Kidney glomerular epithelial cell (primary cell): ENCODE measurements around the gene HPSE.
"Not testable (repeated sequence)": the region's sequence is repeated elsewhere in the genome, so short reads cannot be mapped to it uniquely, and the experiment has no call there.

Experiments used
- DNase-seq: peaks from one replicate; lab custom pipeline; 2025; lab: John Stamatoyannopoulos, UW

Gene HPSE

GRCh38 chr4:83283181-83283580 is 51.5 kb downstream of the HPSE start:
- no peak for DNase-seq

DNA sequence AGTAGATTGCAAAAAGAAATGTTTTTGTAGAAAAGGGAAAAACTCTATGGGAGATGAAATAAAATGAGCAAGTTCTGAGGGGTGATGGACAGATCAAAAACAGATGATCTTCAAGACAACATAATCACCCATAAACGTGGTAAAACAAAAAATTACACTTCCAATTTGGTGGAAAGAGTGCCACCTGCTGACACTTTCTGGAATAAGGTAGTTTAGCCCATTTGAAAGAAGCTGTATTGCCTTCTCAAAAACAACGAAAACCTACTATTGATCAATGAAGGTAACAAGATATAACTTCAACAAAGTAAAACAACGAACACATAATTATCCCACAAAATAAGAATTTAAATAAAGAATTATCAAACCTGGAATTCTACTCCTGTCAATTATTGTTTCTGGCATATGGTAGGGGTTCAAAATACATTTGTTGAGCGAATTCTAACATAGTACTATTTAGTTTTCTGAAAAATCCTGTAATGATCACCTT is 52.6 kb downstream of the HPSE start:
- DNase-seq = peak; percentile 65

DNA sequence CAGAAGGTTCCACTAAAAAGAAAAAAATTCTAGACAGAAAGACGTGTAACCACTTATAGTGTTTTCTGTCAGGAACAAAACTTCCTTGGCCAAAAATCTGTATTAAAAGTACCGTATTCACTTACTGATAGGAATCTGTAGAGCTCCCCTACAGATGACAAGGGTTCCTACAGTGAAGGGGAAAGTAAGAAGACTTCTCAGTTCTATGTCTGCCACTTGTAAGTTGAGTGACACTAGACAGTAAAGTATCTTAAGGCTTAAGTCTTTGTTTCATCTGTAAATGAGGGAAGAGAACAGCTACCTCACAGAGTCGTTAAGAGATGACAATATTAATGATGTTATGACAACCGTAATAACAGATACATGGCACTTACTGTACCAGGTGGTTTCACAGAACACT is 53.3 kb downstream of the HPSE start:
- no peak for DNase-seq

GRCh38 chr4:83276299-83277040 is 58.2 kb downstream of the HPSE start:
- DNase-seq = no peak

GRCh38 chr4:83273926-83274325 is 60.7 kb downstream of the HPSE start:
- not testable (repeated sequence) for DNase-seq

DNA sequence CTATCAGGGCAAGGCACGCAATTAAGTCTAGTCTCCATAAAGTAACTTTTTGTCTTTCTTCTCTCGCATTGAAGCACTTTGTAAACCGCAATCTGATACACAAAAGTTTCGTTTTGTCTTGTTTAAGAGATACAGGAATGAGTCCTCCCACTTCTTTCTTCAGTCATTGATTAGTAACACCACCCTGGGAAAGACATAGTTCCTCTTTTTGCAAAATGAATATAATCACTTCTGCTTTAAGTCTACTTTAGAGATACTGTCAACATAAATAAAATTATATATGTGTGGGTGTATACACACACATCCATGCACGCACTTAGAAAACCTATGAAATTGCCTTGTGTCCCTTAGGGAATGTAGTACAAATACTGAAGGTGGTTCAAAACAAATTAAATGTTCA is 61.7 kb downstream of the HPSE start:
- no peak for DNase-seq

GRCh38 chr4:83269256-83269655 is 65.4 kb downstream of the HPSE start:
- no peak for DNase-seq

DNA sequence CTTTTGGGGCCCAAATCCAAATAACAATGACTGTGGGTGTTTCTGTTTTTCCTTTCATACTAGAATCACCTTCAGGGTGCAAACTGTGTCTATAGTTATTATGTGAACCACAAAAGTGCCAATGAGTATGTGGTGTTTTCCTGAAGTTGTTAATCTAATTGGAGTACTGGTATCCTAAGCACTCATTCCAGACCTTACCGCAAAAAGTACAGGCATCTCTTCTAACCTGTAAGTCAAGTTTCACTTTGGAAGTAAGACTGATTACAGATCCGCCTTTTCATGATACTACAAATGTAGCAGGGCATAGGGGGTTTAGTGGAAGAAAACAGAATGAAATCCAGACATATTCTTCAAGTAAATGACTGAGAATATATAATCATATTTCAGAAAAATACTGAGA is 66.2 kb downstream of the HPSE start:
- DNase-seq = no peak

- no peak for DNase-seq
Measured at GRCh38 chr4:83267830-83268475, 66.7 kb downstream of the HPSE start.

DNA sequence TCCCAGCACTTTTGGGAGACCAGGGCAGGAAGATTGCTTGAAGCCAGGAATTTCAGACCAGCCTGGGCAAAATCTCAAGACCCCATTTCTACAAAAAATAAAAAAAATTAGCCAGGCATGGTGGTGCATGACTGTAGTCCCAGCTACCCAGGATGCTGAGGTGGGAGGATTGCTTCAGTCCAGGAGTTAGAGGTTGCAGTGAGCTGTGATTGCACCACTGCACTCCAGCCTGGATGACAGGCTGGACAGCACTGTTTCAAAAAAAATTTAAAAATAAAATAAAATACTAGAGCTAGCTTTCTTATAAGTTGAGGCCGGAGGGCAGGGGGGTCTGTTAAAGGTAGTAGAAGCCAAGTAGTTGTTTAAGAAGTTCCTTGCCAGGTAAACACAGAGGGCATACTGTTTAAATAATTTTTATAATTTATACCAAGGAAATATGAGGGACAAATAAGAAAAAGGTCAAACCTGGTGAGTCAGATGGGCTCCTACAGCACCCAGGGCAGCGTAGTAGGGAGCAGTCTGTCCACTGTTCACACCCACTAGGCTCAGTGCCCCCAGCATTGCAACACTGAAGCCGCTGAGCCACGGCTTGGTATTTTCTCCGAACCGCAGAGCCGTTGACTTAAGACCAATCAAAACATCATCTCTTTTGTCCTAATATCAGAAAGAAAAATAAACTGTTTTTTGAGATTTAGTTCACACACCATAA is 67.4 kb downstream of the HPSE start:
- DNase-seq = peak; percentile 61

- no peak for DNase-seq
Measured at GRCh38 chr4:83266689-83267088, 68.0 kb downstream of the HPSE start.

DNA sequence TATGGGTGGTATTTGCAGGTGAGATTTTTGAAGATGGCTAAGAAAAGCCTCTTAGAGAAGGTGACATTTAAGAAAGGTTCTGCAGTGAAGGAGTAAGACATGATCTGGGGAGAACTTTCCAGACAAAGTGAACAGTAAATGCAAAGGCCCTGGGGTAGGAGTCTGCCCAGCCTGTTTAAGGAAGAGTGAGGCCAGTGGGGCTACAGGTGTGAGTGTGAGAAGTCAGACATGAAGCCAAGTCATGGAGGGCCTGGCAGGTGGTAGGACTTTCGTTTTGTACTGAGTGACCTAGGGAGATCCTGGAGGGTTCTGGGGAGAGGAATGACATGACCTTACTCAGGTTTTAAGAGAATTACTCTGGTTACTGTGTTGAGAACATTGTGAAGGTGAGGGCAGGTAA is 71.5 kb downstream of the HPSE start:
- DNase-seq = no peak

- no peak for DNase-seq
Measured at GRCh38 chr4:83262682-83263081, 72.0 kb downstream of the HPSE start.

GRCh38 chr4:83261307-83261706 is 73.3 kb downstream of the HPSE start:
- DNase-seq = no peak

GRCh38 chr4:83259586-83259985 is 75.1 kb downstream of the HPSE start:
- no peak for DNase-seq

DNA sequence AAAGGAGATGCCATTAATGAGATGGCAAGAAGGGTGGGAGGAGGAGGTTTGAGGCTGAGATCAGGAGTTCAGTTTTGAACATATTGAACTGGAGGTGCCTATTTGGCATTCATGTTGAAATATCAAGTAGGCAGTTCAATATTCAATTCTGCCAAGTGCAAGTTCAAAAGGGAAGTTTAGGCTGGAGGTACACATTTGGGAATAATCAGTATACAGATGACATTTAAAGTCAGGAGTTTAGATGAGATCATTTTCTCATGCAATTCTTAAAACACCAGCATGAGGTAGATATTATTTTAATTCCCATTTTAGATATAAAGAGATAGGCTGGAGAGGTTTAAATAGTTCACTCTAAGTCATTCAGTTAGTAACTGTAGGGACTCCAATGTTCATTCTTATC is 76.2 kb downstream of the HPSE start:
- no peak for DNase-seq

- DNase-seq = no peak
Measured at GRCh38 chr4:83257811-83258210, 76.8 kb downstream of the HPSE start.

- DNase-seq = peak; percentile 46
Measured at GRCh38 chr4:83255584-83255983, 79.1 kb downstream of the HPSE start.

- peak; percentile 36 for DNase-seq
Measured at GRCh38 chr4:83252782-83253405, 81.8 kb downstream of the HPSE start.

DNA sequence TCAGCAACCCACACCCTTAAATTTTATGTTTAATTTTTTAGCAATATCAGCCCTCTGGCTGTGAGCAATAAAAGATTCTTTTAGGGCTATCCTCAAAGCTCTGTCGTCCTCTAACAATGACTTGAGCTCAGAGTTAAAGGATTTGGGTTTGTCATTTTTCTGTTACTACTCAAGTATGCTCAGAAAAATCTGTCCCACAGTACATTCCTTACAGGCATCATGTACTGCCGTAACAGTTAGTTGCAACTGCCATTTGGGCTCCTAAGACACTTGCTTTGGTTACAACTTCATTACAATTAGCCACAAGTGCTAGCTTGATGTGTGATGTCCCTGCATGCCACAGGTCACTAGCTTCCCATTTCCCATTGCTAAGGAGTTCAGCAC is 83.2 kb downstream of the HPSE start:
- no peak for DNase-seq

DNA sequence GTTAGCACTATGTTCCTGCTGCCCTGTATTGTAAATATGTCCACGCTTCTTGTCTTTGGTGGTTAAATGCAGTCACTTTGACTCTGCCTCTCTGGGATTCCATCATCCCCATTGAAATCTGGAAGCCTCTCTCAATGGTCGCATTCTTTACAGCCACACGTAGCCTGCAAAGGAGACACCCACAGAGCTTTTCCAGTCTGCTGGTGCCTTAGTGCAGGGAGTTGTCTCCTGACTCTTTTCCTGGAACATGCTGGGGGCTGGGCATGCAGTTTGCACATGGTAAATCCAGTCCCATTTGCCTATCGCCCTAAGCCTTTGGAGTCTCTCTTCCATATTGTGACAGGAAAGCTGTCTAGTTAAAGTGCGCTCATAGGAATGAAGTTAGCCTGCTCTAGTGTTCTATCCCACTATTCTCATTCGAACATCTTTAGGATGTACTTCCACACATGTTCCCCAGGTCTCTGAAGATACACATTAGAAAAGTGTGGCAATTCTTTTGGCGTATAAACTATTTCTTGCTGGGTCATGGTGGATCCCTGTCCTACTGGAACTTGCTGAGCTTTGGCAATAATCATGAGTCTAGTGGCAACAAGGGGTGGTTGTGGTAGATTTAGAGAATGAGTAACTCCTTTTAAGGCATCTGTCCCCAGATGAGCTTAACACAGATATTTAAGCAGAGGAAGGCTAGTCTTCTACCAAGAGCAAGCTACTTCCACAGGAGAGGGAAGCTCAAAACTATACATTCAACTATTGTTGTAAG is 83.8 kb downstream of the HPSE start:
- DNase-seq = no peak

GRCh38 chr4:83248486-83248885 is 86.2 kb downstream of the HPSE start:
- no peak for DNase-seq
